ENCODE measurements around the gene RTP5. TPM values are rescaled to one million over a fixed set of nuclear protein-coding genes. Genes with fewer than 3 reads are reported as not detected.
A peak's percentile ranks its signal among the peaks of the same experiment; 100 is the strongest.

Gene RTP5
- polyA plus RNA-seq, 1 of the 3 experiments (the other 2 are of a cell fraction) = not detected

- no peak for DNase-seq
- peak overlapping the region in 1 of 2 experiments; percentile 5; a peak in 1 of 4 replicates for H3K27ac ChIP-seq (ENCODE audit: low read depth in 2 of 2, low read length in 1 of 2)
- ChIA-PET POLR2A (interaction anchor here (1.1 kb wide), 1 partner anchor 182 kb away, joined by 5 read pairs; the partner anchor contains the start of gene ING5), CTCF (interaction anchor here (0.7 to 1.7 kb wide), 3 partner anchors 12 to 183 kb away, joined by 3 to 7 read pairs (median 4); partner anchors contain the start of gene ING5)
- H4K20me1 ChIP-seq (ENCODE audit: insufficient read depth) = no peaks in the 10 kb centered on the region
- H3K79me2 ChIP-seq (ENCODE audit: insufficient read depth) = no peaks in the 10 kb centered on the region
- peaks cover 16% of the 10 kb centered on the region for H3F3A ChIP-seq (replicated peaks; ENCODE audit: insufficient read depth)
- WGBS (ENCODE audit: low lambda C conversion rate) = 90% methylated on average over 8 of the region's 8 CpGs
- no peak overlapping the region for H2AFZ ChIP-seq (ENCODE audit: low read depth)
- no peaks in the 10 kb centered on the region for H3K27me3 ChIP-seq (ENCODE audit: insufficient read depth)
- no peak overlapping the region for H3K4me2 ChIP-seq
- no peaks in the 10 kb centered on the region for H3K9me3 ChIP-seq
- TF ChIP-seq TCF12 (IDR thresholded peaks at IDR 0.05) = no peak
- no peak for TF ChIP-seq GATA2 (CRISPR knock-in tag; IDR thresholded peaks at IDR 0.05)
- no peak for TF ChIP-seq YY1 (IDR thresholded peaks at IDR 0.05; ENCODE audit: low read depth)
- no peak for TF ChIP-seq RXRA (IDR thresholded peaks at IDR 0.05; ENCODE audit: borderline replicate concordance, low read depth)
- TF ChIP-seq POLR2AphosphoS5 (IDR thresholded peaks at IDR 0.05; ENCODE audit: low read depth, low read length) = no peak
- no peak for TF ChIP-seq CHD2 (IDR thresholded peaks at IDR 0.05; ENCODE audit: low read length, partially characterized antibody)
- no peak for TF ChIP-seq CTCF (IDR thresholded peaks at IDR 0.05)
- no peak for TF ChIP-seq MAX (IDR thresholded peaks at IDR 0.05; ENCODE audit: low read depth)
- no peak for TF ChIP-seq MEF2A (IDR thresholded peaks at IDR 0.05; ENCODE audit: borderline replicate concordance, low read depth)
- no peak for TF ChIP-seq FOSL2 (IDR thresholded peaks at IDR 0.05; ENCODE audit: borderline replicate concordance, low read depth)
- TF ChIP-seq TAF1 (IDR thresholded peaks at IDR 0.05; ENCODE audit: borderline replicate concordance, low read depth, low read length) = no peak
- TF ChIP-seq SIN3A (IDR thresholded peaks at IDR 0.05; ENCODE audit: borderline replicate concordance, low read depth, low read length) = no peak
- TF ChIP-seq SMC3 (IDR thresholded peaks at IDR 0.05; ENCODE audit: low read depth, low read length) = no peak
- TF ChIP-seq GABPA (IDR thresholded peaks at IDR 0.05; ENCODE audit: low read depth) = no peak
- no peak for TF ChIP-seq FOXM1 (IDR thresholded peaks at IDR 0.05; ENCODE audit: low read depth)
- no peak overlapping the region for H3K4me3 ChIP-seq (ENCODE audit: low read depth in 2 of 2, low read length in 1 of 2)
- no peaks in the 10 kb centered on the region for H3K9me2 ChIP-seq
- peaks cover 16 to 41% of the 10 kb centered on the region in 2 experiments for H3K4me1 ChIP-seq (ENCODE audit: control insufficient read depth in 1 of 2, insufficient read depth in 2 of 2, low read depth in 1 of 2, low read length in 1 of 2)
- peaks cover 0 to 3% of the 10 kb centered on the region in 2 experiments for H3K36me3 ChIP-seq (replicated peaks in 1 of 2; ENCODE audit: control insufficient read depth in 1 of 2, insufficient read depth in 2 of 2, low read length in 1 of 2)
- no peak overlapping the region for H3K9ac ChIP-seq
Measured at GRCh38 chr2:241884951-241885290, 15.4 kb downstream of the RTP5 start.

- no peaks in the 10 kb centered on the region for H3K9me2 ChIP-seq
- CTCF ChIA-PET = interaction anchor here (1.0 to 1.7 kb wide), 2 partner anchors 65 to 183 kb away, joined by 4 to 7 read pairs; partner anchors contain the start of gene ING5
- H3F3A ChIP-seq (replicated peaks; ENCODE audit: insufficient read depth) = peaks cover 16% of the 10 kb centered on the region
Measured at GRCh38 chr2:241885291-241885945, 15.9 kb downstream of the RTP5 start.

More at GRCh38 chr2:241885291-241885945, 15.9 kb downstream of the RTP5 start:
- Histone ChIP-seq H2AFZ (ENCODE audit: low read depth) (no peak overlapping the region), H3K27me3 (ENCODE audit: insufficient read depth) (no peaks in the 10 kb centered on the region), H3K4me1 (ENCODE audit: control insufficient read depth in 1 of 2, insufficient read depth in 2 of 2, low read depth in 1 of 2, low read length in 1 of 2) (peaks cover 16 to 41% of the 10 kb centered on the region in 2 experiments), H3K79me2 (ENCODE audit: insufficient read depth) (no peaks in the 10 kb centered on the region), H3K9me3 (no peaks in the 10 kb centered on the region), H3K27ac (ENCODE audit: low read depth in 2 of 2, low read length in 1 of 2) (peak overlapping the region in 1 of 2 experiments; percentile 48; a peak in 2 of 4 replicates), H3K4me2 (no peak overlapping the region), H4K20me1 (ENCODE audit: insufficient read depth) (no peaks in the 10 kb centered on the region), H3K9ac (no peak overlapping the region), H3K36me3 (replicated peaks in 1 of 2; ENCODE audit: control insufficient read depth in 1 of 2, insufficient read depth in 2 of 2, low read length in 1 of 2) (peaks cover 0 to 3% of the 10 kb centered on the region in 2 experiments), H3K4me3 (ENCODE audit: low read depth in 2 of 2, low read length in 1 of 2) (no peak overlapping the region)
- POLR2A ChIA-PET = interaction anchor here (1.1 kb wide), 1 partner anchor 183 kb away, joined by 5 read pairs; the partner anchor contains the start of gene ING5
- 87% methylated on average over 15 of the region's 16 CpGs for WGBS (ENCODE audit: low lambda C conversion rate)
- DNase-seq = no peak
- no peak for TF ChIP-seq GATA2 (CRISPR knock-in tag; IDR thresholded peaks at IDR 0.05)
- TF ChIP-seq, protein P1, sequence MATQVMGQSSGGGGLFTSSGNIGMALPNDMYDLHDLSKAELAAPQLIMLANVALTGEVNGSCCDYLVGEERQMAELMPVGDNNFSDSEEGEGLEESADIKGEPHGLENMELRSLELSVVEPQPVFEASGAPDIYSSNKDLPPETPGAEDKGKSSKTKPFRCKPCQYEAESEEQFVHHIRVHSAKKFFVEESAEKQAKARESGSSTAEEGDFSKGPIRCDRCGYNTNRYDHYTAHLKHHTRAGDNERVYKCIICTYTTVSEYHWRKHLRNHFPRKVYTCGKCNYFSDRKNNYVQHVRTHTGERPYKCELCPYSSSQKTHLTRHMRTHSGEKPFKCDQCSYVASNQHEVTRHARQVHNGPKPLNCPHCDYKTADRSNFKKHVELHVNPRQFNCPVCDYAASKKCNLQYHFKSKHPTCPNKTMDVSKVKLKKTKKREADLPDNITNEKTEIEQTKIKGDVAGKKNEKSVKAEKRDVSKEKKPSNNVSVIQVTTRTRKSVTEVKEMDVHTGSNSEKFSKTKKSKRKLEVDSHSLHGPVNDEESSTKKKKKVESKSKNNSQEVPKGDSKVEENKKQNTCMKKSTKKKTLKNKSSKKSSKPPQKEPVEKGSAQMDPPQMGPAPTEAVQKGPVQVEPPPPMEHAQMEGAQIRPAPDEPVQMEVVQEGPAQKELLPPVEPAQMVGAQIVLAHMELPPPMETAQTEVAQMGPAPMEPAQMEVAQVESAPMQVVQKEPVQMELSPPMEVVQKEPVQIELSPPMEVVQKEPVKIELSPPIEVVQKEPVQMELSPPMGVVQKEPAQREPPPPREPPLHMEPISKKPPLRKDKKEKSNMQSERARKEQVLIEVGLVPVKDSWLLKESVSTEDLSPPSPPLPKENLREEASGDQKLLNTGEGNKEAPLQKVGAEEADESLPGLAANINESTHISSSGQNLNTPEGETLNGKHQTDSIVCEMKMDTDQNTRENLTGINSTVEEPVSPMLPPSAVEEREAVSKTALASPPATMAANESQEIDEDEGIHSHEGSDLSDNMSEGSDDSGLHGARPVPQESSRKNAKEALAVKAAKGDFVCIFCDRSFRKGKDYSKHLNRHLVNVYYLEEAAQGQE (IDR thresholded peaks at IDR 0.05; ENCODE audit: low read depth, low read length) = no peak
